DMS53 (cell line): ENCODE measurements around the gene GPR27.

Experiments used
- DNase-seq: peaks from one replicate; lab custom pipeline; 2025; lab: John Stamatoyannopoulos, UW

The GPR27 gene

GRCh38 chr3:71753701-71754609 lies at the start of gene GPR27:
Gene GPR27 (plus strand): TSS chr3:71753855. CDS start chr3:71754050, 195 bp downstream.
- DNase-seq: peak; percentile 60

- DNase-seq: no peak
Observed at GRCh38 chr3:71704915-71705314, 48.7 kb upstream of the GPR27 start.

- DNase-seq: no peak
Observed at GRCh38 chr3:71705681-71706080, 48.0 kb upstream of the GPR27 start.

GRCh38 chr3:71707595-71707994 lies 46.1 kb upstream of the GPR27 start:
- DNase-seq: no peak

- no peak for DNase-seq
Observed at GRCh38 chr3:71708476-71709105, 45.1 kb upstream of the GPR27 start.

GRCh38 chr3:71709908-71710511 lies 43.6 kb upstream of the GPR27 start:
- peak; percentile 53 for DNase-seq

- DNase-seq: peak; percentile 66
Observed at GRCh38 chr3:71710906-71711494, 42.7 kb upstream of the GPR27 start.

GRCh38 chr3:71713041-71713440 lies 40.6 kb upstream of the GPR27 start:
- DNase-seq: peak; percentile 86

GRCh38 chr3:71714595-71714994 lies 39.1 kb upstream of the GPR27 start:
- no peak for DNase-seq

- no peak for DNase-seq
Observed at GRCh38 chr3:71718072-71718471, 35.6 kb upstream of the GPR27 start.

- DNase-seq: no peak
Observed at GRCh38 chr3:71721002-71721401, 32.7 kb upstream of the GPR27 start.

- DNase-seq: no peak
Observed at GRCh38 chr3:71721651-71722157, 32.0 kb upstream of the GPR27 start.

- DNase-seq: no peak
Observed at GRCh38 chr3:71722693-71723092, 31.0 kb upstream of the GPR27 start.

- DNase-seq: no peak
Observed at GRCh38 chr3:71723452-71724170, 30.0 kb upstream of the GPR27 start.

GRCh38 chr3:71724171-71724453 lies 29.5 kb upstream of the GPR27 start:
- no peak for DNase-seq

- peak; percentile 43 for DNase-seq
Observed at GRCh38 chr3:71724584-71725270, 28.9 kb upstream of the GPR27 start.

- peak; percentile 45 for DNase-seq
Observed at GRCh38 chr3:71725271-71725991, 28.2 kb upstream of the GPR27 start, which contains the start of gene EIF4E3. Gene EIF4E3 (minus strand): TSS chr3:71725402. CDS start chr3:71725367, 35 bp downstream.

- DNase-seq: no peak
Observed at GRCh38 chr3:71726146-71726545, 27.5 kb upstream of the GPR27 start.

- peak; percentile 22 for DNase-seq
Observed at GRCh38 chr3:71728632-71729342, 24.9 kb upstream of the GPR27 start.

- no peak for DNase-seq
Observed at GRCh38 chr3:71732637-71733036, 21.0 kb upstream of the GPR27 start.
